LNCaP clone FGC (cell line): ENCODE data around the gene EXOC2.

Experiments
- DNase-seq: peaks from one replicate; pipeline ENCODE4 v3.0.0-alpha.2; 2011; ENCODE audit warnings: low read depth
- H3K4me3 ChIP-seq: 2 replicates; pipeline ENCODE4 v1.5.1; 2011; ENCODE audit warnings: mild to moderate bottlenecking, low read depth, low read length, control low read depth
- TF ChIP-seq, protein P1 (sequence below): IDR thresholded peaks from 2 replicates; pipeline ENCODE4 v1.5.1; 2012; ENCODE audit warnings: mild to moderate bottlenecking; ENCODE audit not compliant: control insufficient read depth, insufficient read depth; ENCODE audit errors: extremely low read depth

Gene EXOC2

DNA sequence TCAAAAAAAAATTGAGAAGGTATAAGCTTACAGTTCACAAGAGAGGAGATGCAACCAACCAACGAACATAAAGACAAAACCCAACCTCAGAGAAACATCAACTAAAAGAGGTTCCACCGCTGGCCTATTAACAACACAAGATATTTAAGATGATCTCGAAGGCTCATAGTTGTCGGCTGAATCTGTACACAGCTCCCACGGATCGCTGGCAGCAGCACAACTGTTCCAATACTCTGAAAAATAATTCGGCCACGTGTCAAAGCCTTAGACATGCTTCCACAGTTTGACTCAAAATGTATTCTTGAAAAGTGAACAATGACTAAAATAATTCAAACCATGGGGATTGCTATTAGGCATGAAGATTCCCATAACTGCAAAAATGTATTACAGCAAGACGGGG lies 13.7 kb downstream of the EXOC2 start:
- H3K4me3 ChIP-seq = no peak overlapping the region
- no peak for DNase-seq
- TF ChIP-seq, protein P1, sequence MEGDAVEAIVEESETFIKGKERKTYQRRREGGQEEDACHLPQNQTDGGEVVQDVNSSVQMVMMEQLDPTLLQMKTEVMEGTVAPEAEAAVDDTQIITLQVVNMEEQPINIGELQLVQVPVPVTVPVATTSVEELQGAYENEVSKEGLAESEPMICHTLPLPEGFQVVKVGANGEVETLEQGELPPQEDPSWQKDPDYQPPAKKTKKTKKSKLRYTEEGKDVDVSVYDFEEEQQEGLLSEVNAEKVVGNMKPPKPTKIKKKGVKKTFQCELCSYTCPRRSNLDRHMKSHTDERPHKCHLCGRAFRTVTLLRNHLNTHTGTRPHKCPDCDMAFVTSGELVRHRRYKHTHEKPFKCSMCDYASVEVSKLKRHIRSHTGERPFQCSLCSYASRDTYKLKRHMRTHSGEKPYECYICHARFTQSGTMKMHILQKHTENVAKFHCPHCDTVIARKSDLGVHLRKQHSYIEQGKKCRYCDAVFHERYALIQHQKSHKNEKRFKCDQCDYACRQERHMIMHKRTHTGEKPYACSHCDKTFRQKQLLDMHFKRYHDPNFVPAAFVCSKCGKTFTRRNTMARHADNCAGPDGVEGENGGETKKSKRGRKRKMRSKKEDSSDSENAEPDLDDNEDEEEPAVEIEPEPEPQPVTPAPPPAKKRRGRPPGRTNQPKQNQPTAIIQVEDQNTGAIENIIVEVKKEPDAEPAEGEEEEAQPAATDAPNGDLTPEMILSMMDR = no peak

DNA sequence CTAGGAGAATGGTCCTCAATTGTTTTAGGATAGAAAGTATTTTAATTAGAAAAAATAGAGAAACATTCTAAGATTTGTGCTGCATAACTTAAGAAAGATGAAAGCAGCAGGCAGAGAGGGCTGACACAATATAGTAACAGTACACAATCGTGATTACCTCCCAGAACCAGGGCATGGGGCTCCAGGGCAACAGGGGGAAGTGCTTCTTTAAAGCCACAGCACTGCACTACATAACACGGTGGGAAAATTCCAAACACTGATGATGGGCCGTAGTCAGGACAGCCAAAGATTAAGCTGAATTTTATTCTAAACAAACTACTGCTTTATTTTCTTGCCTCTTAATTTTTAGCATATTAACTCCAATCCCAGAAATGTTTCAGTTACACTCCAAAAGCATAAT lies 14.4 kb downstream of the EXOC2 start:
- TF ChIP-seq, protein P1 = no peak
- no peak overlapping the region for H3K4me3 ChIP-seq
- no peak for DNase-seq

DNA sequence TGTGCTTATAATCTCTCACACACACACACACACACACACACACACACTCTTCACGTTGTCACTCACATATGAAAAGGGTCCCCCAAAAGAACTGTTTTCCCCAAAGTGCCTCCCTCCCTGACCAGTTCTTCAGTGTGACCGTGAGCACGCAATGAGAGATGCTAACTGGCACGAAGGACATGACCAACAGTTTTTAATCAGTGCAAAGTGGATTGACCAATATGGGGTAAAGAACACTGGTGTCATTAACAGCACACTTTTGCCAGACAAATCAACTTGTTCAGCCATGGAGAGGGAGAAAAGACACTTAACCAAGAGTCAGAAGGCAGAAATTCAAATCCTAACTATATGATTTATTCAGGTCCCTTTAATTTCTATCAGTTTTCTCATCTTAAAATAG lies 15.0 kb downstream of the EXOC2 start:
- no peak overlapping the region for H3K4me3 ChIP-seq
- TF ChIP-seq, protein P1 = no peak
- no peak for DNase-seq

DNA sequence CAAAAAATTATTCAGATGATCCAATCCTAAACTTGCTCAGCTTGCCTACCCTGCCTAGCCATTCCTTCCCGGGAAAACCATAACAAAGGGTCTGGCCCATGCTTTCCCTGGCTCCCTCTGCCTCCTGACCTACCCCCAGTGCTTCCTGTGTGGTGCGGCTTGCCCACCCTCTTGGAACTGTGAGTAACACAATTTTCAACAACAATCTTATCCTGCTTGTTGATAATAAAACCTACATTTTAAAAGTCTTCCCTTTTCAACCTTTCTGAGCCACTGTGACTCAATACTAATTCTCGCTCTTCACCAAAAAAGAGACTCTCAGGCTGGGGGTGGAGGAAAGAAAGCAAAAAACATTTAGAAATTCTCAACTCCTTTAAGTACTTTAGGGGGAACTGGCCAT lies 18.0 kb downstream of the EXOC2 start:
- DNase-seq = no peak
- no peak overlapping the region for H3K4me3 ChIP-seq
- TF ChIP-seq, protein P1 = no peak

DNA sequence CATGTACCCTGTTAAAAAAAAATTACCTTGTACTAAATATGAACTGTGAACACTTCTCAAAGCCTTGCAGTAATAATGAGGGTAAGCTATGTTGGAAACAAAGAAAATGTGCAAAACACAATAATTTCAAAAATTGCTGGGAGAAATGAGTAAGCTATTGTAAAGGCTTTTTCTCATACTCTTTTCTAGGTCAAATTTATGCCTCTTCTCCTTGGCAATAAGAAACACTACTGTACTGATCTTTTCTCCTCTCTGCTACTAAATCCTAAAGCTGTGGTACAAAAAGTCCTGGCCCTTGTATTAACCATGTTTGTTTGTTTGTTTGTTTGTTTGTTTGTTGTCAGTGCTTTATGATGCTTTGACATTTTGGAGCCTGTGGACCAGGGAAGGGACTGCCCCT lies 18.5 kb downstream of the EXOC2 start:
- no peak overlapping the region for H3K4me3 ChIP-seq
- TF ChIP-seq, protein P1 = no peak
- DNase-seq = no peak

DNA sequence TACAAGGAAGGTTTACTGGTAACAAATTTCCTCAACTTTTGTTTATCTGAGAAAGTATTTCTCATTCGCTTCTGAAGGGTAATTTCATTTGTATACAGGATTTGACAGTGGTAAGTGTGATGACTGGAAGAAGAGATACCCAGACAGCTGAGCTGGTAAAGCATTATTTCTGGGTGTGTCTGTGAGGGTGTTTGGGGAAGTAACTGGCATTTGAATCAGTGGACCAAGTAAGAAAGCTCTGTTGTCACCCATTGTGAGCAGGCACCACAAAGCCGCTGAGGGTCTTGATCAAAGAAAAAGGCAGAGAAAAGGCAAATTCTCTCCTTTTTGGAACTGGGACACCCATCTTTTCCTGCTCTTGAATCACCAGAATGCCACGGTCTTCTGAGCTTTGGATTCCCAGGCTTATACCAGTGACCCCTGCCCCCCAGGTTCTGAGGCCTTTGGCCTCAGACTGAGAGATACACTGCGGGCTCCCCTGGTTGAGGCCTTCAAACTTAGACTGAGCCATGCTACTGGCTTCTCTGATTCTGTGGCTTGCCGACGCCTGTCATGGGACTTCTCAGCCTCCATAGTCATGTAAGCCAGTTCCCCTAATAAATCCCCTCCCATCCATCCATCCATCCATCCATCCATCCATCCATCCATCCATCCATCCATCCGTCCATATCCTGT lies 25.5 kb downstream of the EXOC2 start:
- TF ChIP-seq, protein P1 = no peak
- no peak for DNase-seq

More for the DNA sequence above, 25.5 kb downstream of the EXOC2 start:
- no peak overlapping the region for H3K4me3 ChIP-seq
